GM11168 (cell line): ENCODE results near the gene RHOT1.
"Not testable (repeated sequence)": the region's sequence is repeated elsewhere in the genome, so short reads cannot be mapped to it uniquely, and the experiment has no call there.

Experiments used
- in situ Hi-C: fragments of 300-500 bp; cut with MboI; formaldehyde crosslinking; loops from one replicate; pipeline ENCODE4 v1.12.0; 2022; ENCODE audit warnings: low sequenced_read_pairs; ENCODE audit not compliant: unreplicated experiment

The RHOT1 gene

GRCh38 chr17:32120716-32121115 lies 21.6 kb upstream of the RHOT1 start:
- in situ Hi-C loops, result no loop called here

GRCh38 chr17:32123782-32124181 lies 18.5 kb upstream of the RHOT1 start:
- in situ Hi-C loops, result no loop called here

GRCh38 chr17:32124985-32125847 lies 17.1 kb upstream of the RHOT1 start:
- in situ Hi-C loops, result no loop called here

GRCh38 chr17:32125848-32126153 lies 16.5 kb upstream of the RHOT1 start:
- in situ Hi-C loops, result no loop called here

- in situ Hi-C loops, result no loop called here
These were observed 16.0 kb upstream of the RHOT1 start for GRCh38 chr17:32126325-32126724.

- in situ Hi-C loops, result no loop called here
These were observed 15.6 kb upstream of the RHOT1 start for GRCh38 chr17:32126746-32127145.

- in situ Hi-C loops, result no loop called here
These were observed 15.0 kb upstream of the RHOT1 start for GRCh38 chr17:32127158-32127897.

GRCh38 chr17:32128470-32128869 lies 13.8 kb upstream of the RHOT1 start:
- in situ Hi-C loops, result not testable (repeated sequence)

GRCh38 chr17:32135497-32136117 lies 6.7 kb upstream of the RHOT1 start:
- in situ Hi-C loops, result not testable (repeated sequence)

GRCh38 chr17:32136856-32137255 lies 5.4 kb upstream of the RHOT1 start:
- in situ Hi-C loops, result no loop called here

- in situ Hi-C loops, result not testable (repeated sequence)
These were observed 2.8 kb upstream of the RHOT1 start for GRCh38 chr17:32139504-32139903.

GRCh38 chr17:32141258-32141657 lies 1.0 kb upstream of the RHOT1 start:
- in situ Hi-C loops, result no loop called here

GRCh38 chr17:32141679-32142037 lies 644 bp upstream of the RHOT1 start:
- in situ Hi-C loops, result no loop called here

GRCh38 chr17:32142857-32143526 lies 690 bp downstream of the RHOT1 start:
- in situ Hi-C loops, result no loop called here

GRCh38 chr17:32143527-32143870 lies 1.2 kb downstream of the RHOT1 start:
- in situ Hi-C loops, result no loop called here

GRCh38 chr17:32144442-32144841 lies 2.1 kb downstream of the RHOT1 start:
- in situ Hi-C loops, result not testable (repeated sequence)

GRCh38 chr17:32148351-32148750 lies 6.0 kb downstream of the RHOT1 start:
- in situ Hi-C loops, result no loop called here

- in situ Hi-C loops, result no loop called here
These were observed 8.1 kb downstream of the RHOT1 start for GRCh38 chr17:32150358-32150757.

- in situ Hi-C loops, result no loop called here
These were observed 9.8 kb downstream of the RHOT1 start for GRCh38 chr17:32152130-32152529.

GRCh38 chr17:32155896-32156295 lies 13.6 kb downstream of the RHOT1 start:
- in situ Hi-C loops, result no loop called here

GRCh38 chr17:32156656-32157055 lies 14.4 kb downstream of the RHOT1 start:
- in situ Hi-C loops, result no loop called here
